Type B pancreatic cell (in vitro differentiated cells): ENCODE measurements around the gene ADARB2. TPM values are rescaled to one million over a fixed set of nuclear protein-coding genes. Genes with fewer than 3 reads are reported as not detected.

ENCODE experiments used
- DNase-seq: peaks from one replicate; pipeline ENCODE4 v3.0.0; 2021; ENCODE audit warnings: mixed read lengths; ENCODE audit not compliant: unreplicated experiment; ENCODE audit errors: extremely low spot score
- H3K27ac Mint-ChIP-seq: 2 replicates; pipeline ENCODE4 v1.8.0; 2021; ENCODE audit warnings: mild to moderate bottlenecking, mixed read lengths
- H3K27me3 Mint-ChIP-seq: 2 replicates; pipeline ENCODE4 v1.8.0; 2021; ENCODE audit warnings: mixed read lengths
- H3K36me3 Mint-ChIP-seq: 2 replicates; pipeline ENCODE4 v1.8.0; 2021; ENCODE audit warnings: mixed read lengths
- H3K4me1 Mint-ChIP-seq: one replicate; pipeline ENCODE4 v1.8.0; 2021; ENCODE audit warnings: mixed read lengths; ENCODE audit not compliant: unreplicated experiment
- H3K4me3 Mint-ChIP-seq: 2 replicates; pipeline ENCODE4 v1.8.0; 2021; ENCODE audit warnings: mild to moderate bottlenecking, mixed read lengths
- H3K9me3 Mint-ChIP-seq: 2 replicates; pipeline ENCODE4 v1.8.0; 2021; ENCODE audit warnings: mixed read lengths
- CTCF ChIP-seq: fragments of 200-600 bp; sonication (generic); conservative IDR thresholded peaks from 2 replicates; pipeline ENCODE4 v1.5.0; 2021; ENCODE audit warnings: antibody characterized with exemption, mild to moderate bottlenecking
- total RNA-seq: library from RNA; stranded (reverse); gene quantifications from 2 replicates; pipeline ENCODE4 v1.2.1, GENCODE V29; 2021; ENCODE audit warnings: low replicate concordance

ADARB2 gene
- total RNA-seq, 1 donor from 2014 or later = 4.9 TPM

DNA sequence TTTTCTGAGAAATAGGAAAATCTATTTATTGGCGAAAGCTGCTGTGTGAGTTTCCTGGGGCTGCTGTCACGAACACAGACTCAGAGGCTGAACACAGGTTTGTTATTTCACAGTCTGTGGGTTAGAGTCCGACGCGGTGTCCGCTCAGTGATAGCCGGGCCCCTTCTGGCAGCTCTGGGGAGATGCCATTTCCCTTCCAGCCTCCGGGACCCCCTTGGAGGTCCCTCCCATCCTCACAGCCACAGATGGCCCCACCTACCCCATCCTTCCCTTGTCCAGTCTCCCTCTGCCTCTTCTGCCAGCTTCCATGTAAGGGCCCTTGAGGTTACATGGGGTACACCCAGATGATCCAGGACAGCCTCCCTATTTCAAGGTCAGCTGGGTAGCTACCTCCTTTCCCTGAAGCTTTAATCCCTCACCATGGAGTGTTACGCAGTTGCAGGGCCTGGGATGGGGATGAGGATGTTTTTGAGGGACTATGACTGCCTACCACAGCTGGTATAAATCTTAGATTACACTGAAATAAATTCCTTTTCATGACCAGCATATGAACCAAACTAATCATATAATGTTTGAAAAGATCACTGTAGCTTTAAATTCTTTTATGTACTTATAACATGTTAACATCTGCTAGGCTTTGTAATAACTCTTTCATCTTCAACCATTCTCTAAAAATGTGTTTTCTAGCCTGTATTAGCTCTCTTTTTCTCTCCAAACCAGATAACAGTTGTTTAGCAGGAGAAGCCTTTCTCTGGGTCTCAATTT, 582.6 kb downstream of the ADARB2 start:
- no peaks in the 10 kb centered on the region for H3K36me3 Mint-ChIP-seq
- H3K27ac Mint-ChIP-seq = no peak overlapping the region
- peak; percentile 48 for DNase-seq
- no peak overlapping the region for H3K4me3 Mint-ChIP-seq
- peaks cover 20% of the 10 kb centered on the region for H3K27me3 Mint-ChIP-seq
- H3K9me3 Mint-ChIP-seq = no peaks in the 10 kb centered on the region
- H3K4me1 Mint-ChIP-seq = peaks cover 7% of the 10 kb centered on the region
- TF ChIP-seq CTCF = no peak

GRCh38 chr10:1153805-1154351, 583.4 kb downstream of the ADARB2 start:
- no peak overlapping the region for H3K27ac Mint-ChIP-seq
- DNase-seq = peak; percentile 42
- no peak for TF ChIP-seq CTCF

GRCh38 chr10:1153251-1153763, 584.0 kb downstream of the ADARB2 start:
- no peak overlapping the region for H3K4me3 Mint-ChIP-seq
- H3K4me1 Mint-ChIP-seq = peaks cover 10% of the 10 kb centered on the region
- peaks cover 20% of the 10 kb centered on the region for H3K27me3 Mint-ChIP-seq
- H3K27ac Mint-ChIP-seq = no peak overlapping the region
- no peaks in the 10 kb centered on the region for H3K9me3 Mint-ChIP-seq
- H3K36me3 Mint-ChIP-seq = no peaks in the 10 kb centered on the region
- DNase-seq = no peak
- no peak for TF ChIP-seq CTCF

More at GRCh38 chr10:1153805-1154351, 583.4 kb downstream of the ADARB2 start:
- no peaks in the 10 kb centered on the region for H3K9me3 Mint-ChIP-seq
- peaks cover 10% of the 10 kb centered on the region for H3K4me1 Mint-ChIP-seq
- no peaks in the 10 kb centered on the region for H3K36me3 Mint-ChIP-seq
- peaks cover 20% of the 10 kb centered on the region for H3K27me3 Mint-ChIP-seq
- no peak overlapping the region for H3K4me3 Mint-ChIP-seq

DNA sequence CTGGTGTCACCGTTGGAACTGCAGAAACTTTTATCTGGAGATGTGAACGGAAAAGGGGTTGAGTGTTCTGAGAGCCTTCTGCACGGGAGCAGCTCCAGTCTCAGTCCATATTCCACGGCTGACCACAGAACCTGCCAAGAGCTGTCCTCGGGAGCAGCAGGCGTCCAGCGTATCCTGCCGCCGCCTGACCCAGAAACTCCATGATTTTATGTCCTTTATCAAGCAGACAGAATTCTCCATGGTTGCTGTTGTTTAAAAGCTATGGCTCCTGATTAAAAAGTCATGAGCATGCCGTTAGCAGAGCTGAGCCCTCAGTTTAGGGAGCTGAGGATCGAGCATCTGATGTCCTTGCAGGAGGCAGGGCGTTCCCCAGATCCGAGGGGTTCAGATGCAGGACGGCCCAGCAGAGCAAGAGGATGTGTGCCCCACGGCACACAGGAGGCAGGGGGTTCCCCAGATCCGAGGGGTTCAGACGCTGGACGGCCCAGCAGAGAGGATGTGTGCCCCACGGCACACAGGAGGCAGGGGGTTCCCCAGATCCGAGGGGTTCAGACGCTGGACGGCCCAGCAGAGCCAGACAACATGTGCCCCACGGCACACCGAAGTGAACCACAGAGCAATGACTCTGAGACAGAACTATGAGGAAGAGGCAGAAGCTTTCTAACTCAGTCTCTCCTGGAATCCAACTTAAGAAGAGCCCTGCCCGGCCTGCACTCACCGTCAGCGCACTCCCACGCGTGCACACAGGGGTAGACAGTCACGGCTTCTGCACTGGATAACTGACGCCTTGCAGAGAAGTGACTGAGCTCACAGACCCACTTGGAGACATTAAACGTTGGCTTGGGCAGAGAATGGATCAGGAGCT, 584.7 kb downstream of the ADARB2 start:
- peaks cover 17% of the 10 kb centered on the region for H3K27me3 Mint-ChIP-seq
- TF ChIP-seq CTCF = no peak
- no peaks in the 10 kb centered on the region for H3K36me3 Mint-ChIP-seq
- peak; percentile 43 for DNase-seq
- no peak overlapping the region for H3K4me3 Mint-ChIP-seq
- no peak overlapping the region for H3K27ac Mint-ChIP-seq
- H3K4me1 Mint-ChIP-seq = peaks cover 10% of the 10 kb centered on the region
- no peaks in the 10 kb centered on the region for H3K9me3 Mint-ChIP-seq

- DNase-seq = no peak
- H3K9me3 Mint-ChIP-seq = no peaks in the 10 kb centered on the region
- peaks cover 10% of the 10 kb centered on the region for H3K4me1 Mint-ChIP-seq
- H3K4me3 Mint-ChIP-seq = no peak overlapping the region
- peak overlapping the region; percentile 50 for H3K27ac Mint-ChIP-seq
- peaks cover 11% of the 10 kb centered on the region for H3K27me3 Mint-ChIP-seq
- no peaks in the 10 kb centered on the region for H3K36me3 Mint-ChIP-seq
- TF ChIP-seq CTCF = no peak
Measured at GRCh38 chr10:1151076-1152033, 586.0 kb downstream of the ADARB2 start.
